NCI-H446 treated with DMSO at 0.1 percent for 48 hours (cell line): Measurements from ENCODE around the gene SRSF2.
"Not testable (repeated sequence)": the region's sequence is repeated elsewhere in the genome, so short reads cannot be mapped to it uniquely, and the experiment has no call there.

Experiments
- DNase-seq: peaks from one replicate; lab custom pipeline; 2025; lab: John Stamatoyannopoulos, UW

SRSF2 gene, protein sequence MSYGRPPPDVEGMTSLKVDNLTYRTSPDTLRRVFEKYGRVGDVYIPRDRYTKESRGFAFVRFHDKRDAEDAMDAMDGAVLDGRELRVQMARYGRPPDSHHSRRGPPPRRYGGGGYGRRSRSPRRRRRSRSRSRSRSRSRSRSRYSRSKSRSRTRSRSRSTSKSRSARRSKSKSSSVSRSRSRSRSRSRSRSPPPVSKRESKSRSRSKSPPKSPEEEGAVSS

DNA sequence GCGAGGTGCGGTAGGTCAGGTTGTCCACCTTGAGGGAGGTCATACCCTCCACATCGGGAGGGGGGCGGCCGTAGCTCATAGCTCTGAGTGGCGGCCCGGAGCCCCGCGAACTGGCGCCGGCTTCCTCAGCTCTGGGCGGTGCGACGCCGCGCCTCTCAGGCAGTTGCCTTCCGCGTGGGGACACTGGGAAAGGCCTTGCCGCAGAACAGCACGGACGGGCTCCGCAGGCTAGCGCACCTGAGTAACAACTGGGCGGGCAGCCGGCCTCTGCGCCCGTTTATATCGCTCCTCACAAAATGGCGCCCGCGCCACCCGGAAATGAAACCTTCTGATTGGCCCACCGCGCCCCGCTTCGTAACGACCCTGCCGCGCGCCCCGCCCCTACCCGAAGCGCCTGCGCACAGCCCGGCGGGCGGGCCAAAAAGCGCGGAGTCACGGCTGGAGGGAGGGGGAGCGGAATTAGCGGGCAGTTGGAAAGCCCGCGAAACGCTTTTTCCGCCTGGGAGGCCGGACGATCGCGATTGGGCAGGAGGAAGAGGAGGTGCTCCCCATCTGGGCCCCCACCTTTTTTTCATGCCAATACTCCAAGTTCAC lies at the start of gene SRSF2:
Gene SRSF2 (minus strand): TSS at position 250 of the 594 bp plus-strand sequence. CDS start 171 bp downstream, at position 79.
- DNase-seq: peak; percentile 99

DNA sequence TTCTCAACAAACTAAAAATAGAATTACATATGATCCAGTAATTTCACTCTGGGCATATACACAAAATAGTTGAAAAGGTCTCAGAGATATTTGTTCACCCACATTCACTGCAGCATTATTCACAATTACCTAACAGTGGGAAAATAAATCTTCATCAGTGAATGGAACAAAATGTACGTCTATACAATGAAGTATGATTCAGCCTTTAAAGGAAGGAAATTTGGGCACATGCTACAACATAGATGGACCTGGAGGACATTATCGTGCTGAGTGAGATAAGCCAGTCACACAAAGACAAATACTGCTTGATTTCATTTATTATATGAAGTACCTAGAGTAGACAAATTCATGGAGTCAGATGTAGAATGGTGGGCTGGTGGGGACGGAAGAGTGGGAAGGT lies 47.8 kb upstream of the SRSF2 start:
- DNase-seq: no peak

DNA sequence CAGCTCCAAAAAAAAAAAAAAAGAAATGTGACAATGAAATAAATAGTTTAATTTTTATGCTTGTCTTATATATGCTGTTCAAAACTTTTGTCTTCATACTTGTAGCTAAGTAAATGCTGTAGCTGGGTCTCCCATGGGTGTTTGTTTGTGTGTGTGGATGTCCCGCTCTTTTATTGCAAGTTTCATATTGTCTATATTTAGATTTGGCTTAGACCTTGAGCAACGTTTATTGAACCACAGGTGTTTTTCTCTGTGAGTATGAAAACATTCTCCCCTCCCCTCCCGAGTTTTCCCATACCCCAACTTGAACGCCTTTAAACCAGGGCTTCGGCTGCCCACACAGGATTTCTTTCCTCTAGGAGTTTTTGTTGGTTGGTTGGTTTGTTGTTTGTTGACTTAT lies 46.0 kb upstream of the SRSF2 start:
- no peak for DNase-seq

DNA sequence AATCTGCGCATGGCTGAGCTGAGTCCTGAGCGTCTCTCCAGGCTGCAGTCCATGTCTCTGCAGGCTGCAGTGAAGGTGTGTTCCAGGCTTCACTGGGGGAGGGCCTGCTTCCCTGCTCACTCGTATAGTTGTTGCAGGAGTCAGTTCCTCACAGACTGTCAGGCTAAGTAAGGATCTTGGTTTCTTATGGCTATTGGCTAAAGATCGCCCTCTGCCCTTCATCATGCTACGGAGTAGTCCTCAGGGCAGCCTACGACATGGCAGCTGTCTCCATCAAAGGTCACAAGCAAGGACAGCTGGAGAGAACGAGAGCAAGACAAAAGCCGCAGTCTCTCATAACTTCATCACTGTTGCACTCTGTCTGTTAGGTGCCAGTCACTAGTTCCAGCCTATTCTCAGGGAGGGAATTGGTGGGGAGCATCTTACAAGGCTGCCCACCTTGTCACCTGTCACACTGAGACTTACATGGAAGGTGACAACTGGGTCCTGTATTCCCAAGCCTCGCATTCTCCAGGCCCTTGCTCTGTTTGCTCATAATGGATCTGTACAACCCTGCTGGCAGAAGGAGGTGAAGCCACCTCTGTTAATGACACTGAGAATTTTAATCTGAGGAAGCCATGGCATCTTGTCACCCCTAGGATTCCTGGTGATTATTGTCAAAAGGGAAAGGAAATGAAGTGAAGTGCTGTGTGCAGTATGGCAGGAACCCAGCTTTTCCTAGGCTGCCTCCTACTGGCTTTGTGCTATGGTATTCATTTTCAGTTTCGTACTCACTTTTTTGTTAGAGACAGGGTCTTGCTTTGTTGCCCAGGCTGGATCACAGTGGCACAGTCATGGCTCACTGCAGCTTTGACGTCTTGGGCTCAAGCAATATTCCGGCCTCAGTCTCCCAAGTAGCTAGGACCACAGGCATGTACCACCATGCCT lies 44.2 kb upstream of the SRSF2 start:
- no peak for DNase-seq

DNA sequence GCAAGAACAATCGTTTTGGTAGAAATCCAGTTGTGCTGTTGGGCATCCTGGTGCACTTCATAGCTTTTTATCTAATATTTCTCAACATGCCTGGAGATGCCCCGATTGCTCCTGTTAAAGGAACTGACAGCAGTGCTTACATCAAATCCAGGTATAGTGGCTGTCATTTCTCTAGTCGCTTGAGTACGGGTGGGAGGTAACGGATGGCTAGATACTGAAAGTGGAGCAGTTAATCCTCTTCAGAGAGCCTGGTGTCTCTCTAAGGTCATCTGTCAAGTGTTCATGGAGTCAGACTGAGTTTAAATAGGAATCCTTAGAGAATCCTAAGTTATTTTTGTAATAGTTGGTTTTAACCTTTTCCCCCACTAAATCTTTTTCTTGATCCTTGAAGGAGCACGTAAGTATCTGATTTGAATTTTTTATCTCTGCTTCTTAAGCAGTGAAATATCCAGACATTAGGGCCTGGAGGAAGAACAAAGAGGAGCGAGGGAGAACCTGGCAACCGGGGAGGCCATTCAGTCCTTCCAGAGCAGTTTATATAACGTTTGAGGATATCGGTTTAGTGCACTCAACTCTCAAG lies 38.0 kb upstream of the SRSF2 start:
- no peak for DNase-seq

DNA sequence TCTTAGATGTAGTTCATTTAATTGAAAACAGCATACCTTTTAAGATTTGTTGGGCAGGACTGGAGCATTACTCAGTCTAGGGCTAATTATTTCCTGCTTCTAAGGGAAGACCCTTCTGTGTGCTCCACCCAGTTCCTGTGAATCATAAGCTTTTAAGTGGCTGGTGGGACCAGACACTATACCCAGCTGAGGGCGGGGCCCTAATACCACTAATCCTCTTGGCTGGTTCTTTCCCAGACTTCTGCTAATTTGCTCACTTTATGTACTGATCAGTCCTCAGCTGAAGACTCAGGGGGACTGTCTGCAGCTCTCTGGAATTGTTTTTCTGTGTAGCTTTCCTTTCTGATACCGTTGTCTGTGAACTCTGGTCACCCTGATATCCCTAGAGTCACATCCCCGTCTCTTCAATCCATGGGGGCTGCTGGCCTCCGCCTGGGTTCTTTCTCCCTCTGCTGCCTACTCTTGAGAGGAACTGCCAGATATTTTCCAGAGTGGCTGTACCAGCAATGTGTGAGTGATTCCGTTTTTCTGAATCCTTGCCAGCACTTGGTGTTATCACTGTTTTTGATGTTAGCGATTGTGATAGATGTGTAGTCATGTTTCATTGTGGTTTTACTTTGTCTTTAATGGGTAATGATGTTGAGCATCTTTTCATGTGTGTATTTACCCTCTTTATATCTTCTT lies 35.9 kb upstream of the SRSF2 start:
- DNase-seq: no peak

- DNase-seq: no peak
Observed at GRCh38 chr17:76758570-76758969, 21.4 kb upstream of the SRSF2 start.

GRCh38 chr17:76757256-76757655 lies 20.1 kb upstream of the SRSF2 start:
- no peak for DNase-seq

- DNase-seq: no peak
Observed at GRCh38 chr17:76755285-76755684, 18.2 kb upstream of the SRSF2 start.

DNA sequence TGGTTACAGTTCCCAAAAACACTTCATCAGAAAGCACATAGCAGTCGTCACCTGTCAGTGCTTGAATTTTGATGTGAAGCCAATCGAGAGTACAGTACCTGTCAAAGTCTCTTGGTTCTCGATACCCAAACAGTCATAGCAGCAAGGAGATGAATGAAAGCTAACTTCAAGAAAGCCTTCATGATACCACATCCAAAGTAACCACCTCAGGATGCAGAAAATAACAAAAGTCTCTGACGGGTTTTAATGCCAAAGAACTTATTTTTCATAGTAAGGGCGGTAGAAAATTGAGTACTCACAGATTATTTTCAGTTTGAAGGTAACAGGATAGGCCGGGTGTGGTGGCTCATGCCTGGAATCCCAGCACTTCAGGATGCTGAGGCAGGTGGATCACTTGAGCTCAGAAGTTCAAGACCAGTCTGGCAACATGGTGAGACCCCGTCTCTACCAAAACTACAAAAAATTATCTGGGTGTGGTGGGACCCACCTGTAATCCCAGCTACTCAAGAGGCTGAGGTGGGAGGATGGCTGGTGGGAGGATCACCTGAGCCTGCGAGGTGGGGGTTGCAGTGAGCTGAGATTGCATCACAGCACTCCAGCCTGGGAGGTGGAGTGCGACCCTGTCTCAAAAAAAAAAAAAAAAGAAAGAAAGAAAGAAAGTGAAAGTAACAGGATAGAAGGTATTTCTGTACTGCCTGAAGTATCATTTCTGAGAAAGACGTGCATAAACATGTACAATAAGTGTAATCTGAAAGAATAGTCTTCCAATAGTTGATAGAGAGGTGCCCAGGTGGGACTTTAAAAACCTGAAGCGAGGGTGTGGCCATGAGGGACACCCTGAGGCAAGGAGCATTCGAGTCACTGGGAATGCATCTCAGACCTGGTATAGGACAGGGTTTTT lies 16.2 kb upstream of the SRSF2 start:
- DNase-seq: no peak

DNA sequence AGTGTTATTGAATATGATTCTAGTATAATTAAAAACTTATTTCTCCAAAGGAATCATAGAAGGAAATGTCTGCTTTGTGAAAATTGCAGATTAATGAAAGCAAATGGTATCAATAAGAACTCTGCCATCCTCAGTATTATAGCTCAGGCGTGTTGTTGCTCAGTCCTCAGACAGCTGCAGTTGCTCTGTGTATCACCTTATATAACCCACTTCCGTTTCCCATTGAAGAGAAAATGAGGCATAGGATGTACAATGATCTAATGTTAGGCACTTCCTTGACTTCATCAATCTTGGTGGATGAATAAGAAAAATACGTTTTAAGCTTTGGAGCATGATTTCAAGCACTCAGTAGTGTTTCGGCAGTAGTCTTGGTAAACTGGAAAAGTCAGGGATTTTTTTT lies 14.9 kb upstream of the SRSF2 start:
- no peak for DNase-seq

DNA sequence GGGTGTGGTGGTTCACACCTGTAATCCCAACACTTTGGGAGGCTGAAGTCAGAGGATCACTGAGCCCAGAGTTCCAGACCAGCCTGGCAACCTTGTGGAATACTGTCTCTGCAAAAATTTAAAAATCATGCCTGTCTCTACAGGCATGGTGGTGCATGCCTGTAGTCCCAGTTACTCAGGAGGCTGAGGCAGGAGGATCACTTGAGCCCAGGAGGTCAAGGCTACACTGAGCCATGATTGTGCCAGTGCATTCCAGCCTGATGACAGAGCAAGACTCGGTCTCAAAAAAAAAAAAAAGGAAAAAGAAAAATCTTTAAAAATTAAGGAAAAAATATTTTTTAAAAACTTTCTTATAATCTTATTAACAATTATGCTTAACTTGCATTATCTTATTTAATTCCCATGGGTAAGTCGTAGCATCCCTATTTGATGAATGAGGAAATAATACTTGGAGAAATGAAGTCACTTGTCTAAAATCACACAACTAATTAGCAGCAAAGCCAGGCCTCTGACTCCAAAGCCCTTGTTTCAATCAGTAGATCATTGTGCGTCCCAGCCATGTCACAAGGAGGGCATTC lies 14.4 kb upstream of the SRSF2 start:
- no peak for DNase-seq

- no peak for DNase-seq
Observed at GRCh38 chr17:76748657-76749056, 11.5 kb upstream of the SRSF2 start.

GRCh38 chr17:76747716-76748363 lies 10.7 kb upstream of the SRSF2 start:
- DNase-seq: no peak

DNA sequence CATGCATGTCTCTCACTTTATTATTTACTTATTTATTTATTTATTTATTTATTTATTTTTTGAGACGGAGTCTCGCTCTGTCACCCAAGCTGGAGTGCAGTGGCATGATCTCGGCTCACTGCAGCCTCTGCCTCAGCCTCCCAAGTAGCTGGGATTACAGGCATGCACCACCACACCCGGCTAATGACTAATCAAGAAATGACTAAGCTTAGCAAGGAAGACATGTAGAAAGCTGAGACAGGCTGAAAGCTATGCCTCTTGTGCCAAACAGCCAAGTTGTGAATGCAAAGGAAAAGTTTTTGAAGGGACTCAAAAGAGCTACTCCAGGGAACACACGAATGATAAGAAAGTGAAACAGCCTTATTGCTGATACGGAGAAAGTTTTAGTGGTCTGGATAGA lies 8.7 kb upstream of the SRSF2 start:
- DNase-seq: not testable (repeated sequence)

- no peak for DNase-seq
Observed at GRCh38 chr17:76744747-76745146, 7.6 kb upstream of the SRSF2 start.

GRCh38 chr17:76742958-76743357 lies 5.8 kb upstream of the SRSF2 start:
- no peak for DNase-seq

- peak; percentile 45 for DNase-seq
Observed at GRCh38 chr17:76740329-76741118, 3.4 kb upstream of the SRSF2 start.

DNA sequence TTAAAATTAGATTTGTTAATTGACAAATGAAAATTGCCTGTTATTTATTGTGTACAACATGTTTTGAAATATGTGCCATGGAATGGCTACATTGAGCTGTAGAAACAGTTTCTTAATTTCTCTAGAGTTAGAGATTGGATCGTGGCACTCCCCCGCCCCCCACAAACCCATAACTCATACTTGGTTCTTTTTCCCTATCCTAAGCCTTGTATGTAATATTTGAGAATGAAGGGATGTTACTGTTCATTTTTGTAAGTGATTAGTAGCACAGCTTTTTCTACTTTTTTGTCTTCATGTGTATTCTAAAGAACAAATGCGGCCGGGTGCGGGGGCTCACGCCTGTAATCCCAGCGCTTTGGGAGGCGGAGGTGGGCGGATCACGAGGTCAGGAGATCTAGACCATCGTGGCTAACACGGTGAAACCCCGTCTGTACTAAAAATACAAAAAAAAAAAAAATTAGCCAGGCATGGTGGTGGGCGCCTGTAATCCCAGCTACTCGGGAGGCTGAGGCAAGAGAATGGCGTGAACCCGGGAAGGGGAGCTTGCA lies 2.5 kb upstream of the SRSF2 start:
- DNase-seq: not testable (repeated sequence)
